Loucy (cell line): ENCODE data around the gene FZD10.

ENCODE experiments used
- CTCF ChIP-seq: fragments of 200-600 bp; sonication (generic); conservative IDR thresholded peaks from 2 replicates; pipeline ENCODE4 v1.5.1; 2014; ENCODE audit warnings: mild to moderate bottlenecking, antibody characterized with exemption, low read length
- EZH2phosphoT487 ChIP-seq: fragments of 200-600 bp; IDR thresholded peaks from 2 replicates; pipeline ENCODE4 v1.6.1; 2018; ENCODE audit warnings: antibody characterized with exemption, mild to moderate bottlenecking, moderate library complexity, borderline replicate concordance

GRCh38 chr12:130198663-130199060 lies 36.4 kb downstream of the FZD10 start:
- no peak for TF ChIP-seq EZH2phosphoT487
- TF ChIP-seq CTCF = no peak
